ENCODE data around the gene LRRN4.

- TF ChIP-seq CBX8 (IDR thresholded peaks at IDR 0.05; ENCODE audit: borderline replicate concordance, low read depth, low read length) = no peak
- no peak for TF ChIP-seq CHD1 (IDR thresholded peaks at IDR 0.05; ENCODE audit: low read depth, low read length)
- TF ChIP-seq CTCF (IDR thresholded peaks at IDR 0.05; ENCODE audit: control extremely low read depth in 1 of 3, insufficient read depth in 1 of 3, low read depth in 1 of 3, low read length in 3 of 3) = no peak
- no peak for TF ChIP-seq KDM5A (IDR thresholded peaks at IDR 0.05; ENCODE audit: low read length)
- TF ChIP-seq SIN3A (conservative IDR thresholded peaks at IDR 0.05 in 1 of 2, IDR thresholded peaks at IDR 0.05 in 1 of 2; ENCODE audit: low read depth in 1 of 2, low read length in 2 of 2) = no peak
- TF ChIP-seq FOSL1 (IDR thresholded peaks at IDR 0.05; ENCODE audit: insufficient read depth, low read depth, low read length) = no peak
- no peak for TF ChIP-seq GABPA (IDR thresholded peaks at IDR 0.05; ENCODE audit: borderline replicate concordance, insufficient read depth, low read length)
- no peak for TF ChIP-seq USF2 (IDR thresholded peaks at IDR 0.05; ENCODE audit: low read length)
- no peak for TF ChIP-seq ATF3 (IDR thresholded peaks at IDR 0.05; ENCODE audit: insufficient read depth, low read depth, low read length)
- no peak for TF ChIP-seq EZH2 (IDR thresholded peaks at IDR 0.05; ENCODE audit: low read depth, low read length, severe bottlenecking)
- no peak for TF ChIP-seq TAF1 (IDR thresholded peaks at IDR 0.05; ENCODE audit: low read depth, low read length)
- no peak for TF ChIP-seq MAX (IDR thresholded peaks at IDR 0.05)
- TF ChIP-seq SUZ12 (IDR thresholded peaks at IDR 0.05; ENCODE audit: low read length) = no peak
- no peak for TF ChIP-seq POLR2A (IDR thresholded peaks at IDR 0.05; ENCODE audit: control extremely low read depth in 1 of 2, low read depth in 2 of 2, low read length in 2 of 2)
These were observed 45.6 kb downstream of the LRRN4 start for GRCh38 chr20:6008254-6008653.

Data from H1 (cell line).